ENCODE measurements around the gene DLG2. TPM values are rescaled to one million over a fixed set of nuclear protein-coding genes. Genes with fewer than 3 reads are reported as not detected.

The DLG2 gene
- total and polyA plus RNA-seq, 2 of the 4 experiments (the other 2 are of a cell fraction) = 0.31 to 0.36 TPM

GRCh38 chr11:83945976-83946375, 1681.2 kb downstream of the DLG2 start:
- Histone ChIP-seq H3K23ac (ENCODE audit: low read depth, low read length) (no peak overlapping the region), H3K4me1 (ENCODE audit: control insufficient read depth, insufficient read depth, low read length) (no peaks in the 10 kb centered on the region), H2AK9ac (replicated peaks; ENCODE audit: low read depth, low read length, poor library complexity) (no peak overlapping the region), H4K5ac (ENCODE audit: low read depth, low read length) (no peak overlapping the region), H3K27me3 (ENCODE audit: control insufficient read depth, insufficient read depth, low read length) (no peaks in the 10 kb centered on the region), H2BK15ac (ENCODE audit: low read depth, low read length) (no peak overlapping the region), H3K4me3 (ENCODE audit: insufficient read depth, low read depth, low read length) (no peak overlapping the region), H4K20me1 (ENCODE audit: insufficient read depth, low read length) (no peaks in the 10 kb centered on the region), H3K18ac (ENCODE audit: low read depth, low read length) (no peak overlapping the region), H3K9me3 (ENCODE audit: control insufficient read depth, insufficient read depth, low read length) (no peaks in the 10 kb centered on the region), H2AK5ac (ENCODE audit: low read depth, low read length) (no peak overlapping the region), H2BK20ac (ENCODE audit: low read depth, low read length) (no peak overlapping the region), H3K79me1 (ENCODE audit: low read depth in 1 of 2, low read length in 2 of 2) (no peaks in the 10 kb centered on the region), H3K4me2 (ENCODE audit: low read depth, low read length) (no peak overlapping the region), H3K14ac (replicated peaks; ENCODE audit: low read depth, low read length) (no peak overlapping the region), H3K27ac (ENCODE audit: insufficient read depth, low read length) (no peak overlapping the region), H3K9me1 (ENCODE audit: insufficient read depth, low read length) (no peaks in the 10 kb centered on the region), H3K9ac (ENCODE audit: low read depth, low read length) (no peak overlapping the region), H3K4ac (ENCODE audit: low read depth, low read length) (no peak overlapping the region), H4K91ac (ENCODE audit: insufficient read depth, low read depth, low read length) (no peak overlapping the region), H3K56ac (ENCODE audit: extremely low read depth, insufficient read depth, low read length) (no peak overlapping the region), H2BK5ac (ENCODE audit: low read depth, low read length, poor library complexity, severe bottlenecking) (no peak overlapping the region), H4K8ac (ENCODE audit: low read depth in 2 of 2, low read length in 2 of 2) (no peak overlapping the region), H3K36me3 (ENCODE audit: control insufficient read depth, insufficient read depth, low read length) (no peaks in the 10 kb centered on the region), H2BK120ac (ENCODE audit: low read depth, low read length) (no peak overlapping the region), H2AFZ (replicated peaks; ENCODE audit: low read length, poor library complexity) (no peak overlapping the region)
- intact Hi-C loops (cut with micrococcal nuclease) = no loop called here
- no peak for DNase-seq
- POLR2A ChIA-PET (ENCODE audit: unreplicated experiment) = no interaction called here
- TF ChIP-seq SMC3 (IDR thresholded peaks at IDR 0.05; ENCODE audit: low read depth, low read length) (no peak), RCOR1 (IDR thresholded peaks at IDR 0.05; ENCODE audit: insufficient replicate concordance, low read length) (no peak), BHLHE40 (IDR thresholded peaks at IDR 0.05; ENCODE audit: low read depth, low read length) (no peak), MAFK (IDR thresholded peaks at IDR 0.05; ENCODE audit: low read depth, low read length) (no peak), ELK1 (IDR thresholded peaks at IDR 0.05; ENCODE audit: borderline replicate concordance, low read depth, low read length) (no peak)
- ATAC-seq (ENCODE audit: low read depth) = no peak
- in situ Hi-C loops (cut with MboI; ENCODE audit: low sequenced_read_pairs) = no loop called here
- dilution Hi-C loops (cut with HindIII; ENCODE audit: low sequenced_read_pairs, unreplicated experiment) = no loop called here
- no TSS peak for BruUV-seq (replicated peaks)
- no CpG with 5 or more reads among the region's 7 CpGs for WGBS, 2 experiments (ENCODE audit: extremely low coverage in 2 of 2, insufficient read length in 1 of 2)
- CTCF ChIA-PET = no interaction called here

All from IMR-90 (cell line).